Placental epithelial cell (primary cell): ENCODE measurements around the gene TEDDM1. TPM values are rescaled to one million over a fixed set of nuclear protein-coding genes. Genes with fewer than 3 reads are reported as not detected.

Source experiments
- total RNA-seq: library from RNA; depleted of rRNA; stranded (reverse); fragments of >200 nt; gene quantifications from 2 replicates; pipeline ENCODE4 v1.2.3, GENCODE V29; 2012

Gene TEDDM1
- total RNA-seq = not detected in 2 replicates

GRCh38 chr1:182400567-182400966 is at the start of gene TEDDM1:
TEDDM1 (minus strand) TSS chr1:182400667; CDS start chr1:182400485, 182 bp downstream.

GRCh38 chr1:182450087-182450486 is 49.6 kb upstream of the TEDDM1 start, which contains the start of gene RGSL1:
RGSL1 (plus strand) TSS chr1:182450146; CDS start chr1:182450166, 20 bp downstream.

GRCh38 chr1:182391362-182392049 is 9.0 kb downstream of the TEDDM1 start, which contains the start of gene GLUL:
GLUL (minus strand) TSS chr1:182391790; CDS start chr1:182388737, 3,053 bp downstream.

Other genes with a start within 250 kb of the TEDDM1 start
- 210 and 313 TPM in 2 replicates for gene GLUL, start 8.9 kb downstream of the TEDDM1 start, total RNA-seq
- not detected in 2 replicates for gene RGSL1, start 49.5 kb upstream of the TEDDM1 start, total RNA-seq
- gene RNASEL, start 188.6 kb upstream of the TEDDM1 start, total RNA-seq = 12.2 and 12.6 TPM in 2 replicates
- 0.11 and 0.39 TPM in 2 replicates for gene RGS16, start 203.7 kb upstream of the TEDDM1 start, total RNA-seq